Measurements from ENCODE around the gene KRT15. TPM values are rescaled to one million over a fixed set of nuclear protein-coding genes. Genes with fewer than 3 reads are reported as not detected.

Gene KRT15
- total RNA-seq, 1 donor from 2014 or later = 0.79 TPM

DNA sequence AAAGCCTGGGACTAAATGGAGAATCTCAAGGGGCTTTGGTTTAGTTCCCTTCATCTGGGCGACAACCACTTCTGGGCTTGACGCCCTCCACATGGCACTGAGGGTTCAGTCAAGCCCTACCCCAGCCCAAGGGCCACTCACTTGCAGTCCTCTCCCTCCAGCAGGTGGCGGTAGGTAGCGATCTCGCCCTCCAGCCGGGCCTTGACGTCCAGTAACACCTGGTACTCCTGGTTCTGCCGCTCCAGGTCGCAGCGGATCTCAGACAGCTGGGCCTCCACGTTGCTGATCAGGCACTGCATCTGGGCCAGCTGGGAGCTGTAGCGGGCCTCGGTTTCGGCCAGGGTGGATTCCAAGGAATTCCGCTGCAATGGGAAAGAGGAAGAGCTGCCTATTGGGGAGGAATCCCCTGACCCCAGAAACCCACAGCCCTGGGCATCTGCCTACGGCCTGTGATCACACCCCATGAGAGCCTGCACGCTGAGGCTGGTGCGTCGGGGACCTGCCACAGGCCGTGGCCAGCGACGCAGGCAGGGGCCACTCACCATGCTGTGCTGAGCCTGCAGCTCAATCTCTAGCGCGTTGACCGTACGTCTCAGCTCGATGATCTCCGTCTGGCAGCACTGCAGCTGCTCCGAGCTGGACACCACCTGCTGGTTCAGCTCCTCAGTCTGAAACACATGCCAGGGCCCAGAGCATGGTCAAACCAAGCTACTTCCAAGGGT, 31.7 kb downstream of the KRT15 start:
- no peak overlapping the region for H3K4me3 Mint-ChIP-seq (ENCODE audit: unreplicated experiment)
- Histone ChIP-seq H4K20me1 (ENCODE audit: insufficient read depth, low read length) (no peaks in the 10 kb centered on the region), H3K27ac (ENCODE audit: low read depth, low read length) (no peak overlapping the region), H3K4me1 (ENCODE audit: insufficient read depth, low read length) (no peaks in the 10 kb centered on the region), H3K36me3 (ENCODE audit: insufficient read depth, low read length) (no peaks in the 10 kb centered on the region), H3K4me2 (ENCODE audit: low read length) (no peak overlapping the region), H3K9me3 (ENCODE audit: insufficient read depth, low read depth, low read length) (no peaks in the 10 kb centered on the region), H3K9ac (ENCODE audit: low read length) (no peak overlapping the region), H3K79me2 (ENCODE audit: insufficient read depth, low read length) (no peaks in the 10 kb centered on the region), H3K27me3 (ENCODE audit: insufficient read depth, low read length) (peaks cover 3% of the 10 kb centered on the region), H2AFZ (ENCODE audit: low read depth, low read length) (no peak overlapping the region), H3K4me3 (ENCODE audit: insufficient read depth, low read depth, low read length) (no peak overlapping the region)
- H3K27me3 Mint-ChIP-seq (ENCODE audit: low read depth, unreplicated experiment) = peaks cover 62% of the 10 kb centered on the region
- DNase-seq (ENCODE audit: low read depth) (no peak), FAIRE-seq (no peak)
- no peak for TF ChIP-seq EZH2 (IDR thresholded peaks at IDR 0.05; ENCODE audit: insufficient read depth, low read length)
- TF ChIP-seq, protein P1, sequence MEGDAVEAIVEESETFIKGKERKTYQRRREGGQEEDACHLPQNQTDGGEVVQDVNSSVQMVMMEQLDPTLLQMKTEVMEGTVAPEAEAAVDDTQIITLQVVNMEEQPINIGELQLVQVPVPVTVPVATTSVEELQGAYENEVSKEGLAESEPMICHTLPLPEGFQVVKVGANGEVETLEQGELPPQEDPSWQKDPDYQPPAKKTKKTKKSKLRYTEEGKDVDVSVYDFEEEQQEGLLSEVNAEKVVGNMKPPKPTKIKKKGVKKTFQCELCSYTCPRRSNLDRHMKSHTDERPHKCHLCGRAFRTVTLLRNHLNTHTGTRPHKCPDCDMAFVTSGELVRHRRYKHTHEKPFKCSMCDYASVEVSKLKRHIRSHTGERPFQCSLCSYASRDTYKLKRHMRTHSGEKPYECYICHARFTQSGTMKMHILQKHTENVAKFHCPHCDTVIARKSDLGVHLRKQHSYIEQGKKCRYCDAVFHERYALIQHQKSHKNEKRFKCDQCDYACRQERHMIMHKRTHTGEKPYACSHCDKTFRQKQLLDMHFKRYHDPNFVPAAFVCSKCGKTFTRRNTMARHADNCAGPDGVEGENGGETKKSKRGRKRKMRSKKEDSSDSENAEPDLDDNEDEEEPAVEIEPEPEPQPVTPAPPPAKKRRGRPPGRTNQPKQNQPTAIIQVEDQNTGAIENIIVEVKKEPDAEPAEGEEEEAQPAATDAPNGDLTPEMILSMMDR (IDR thresholded peaks at IDR 0.05; ENCODE audit: insufficient read depth, low read depth, low read length) = peak; percentile 9
- H3K36me3 Mint-ChIP-seq (ENCODE audit: low read depth, unreplicated experiment) = peaks cover 2% of the 10 kb centered on the region
- H3K9me3 Mint-ChIP-seq (ENCODE audit: unreplicated experiment) = no peaks in the 10 kb centered on the region
- H3K27ac Mint-ChIP-seq (ENCODE audit: unreplicated experiment) = no peak overlapping the region
- no peaks in the 10 kb centered on the region for H3K4me1 Mint-ChIP-seq (ENCODE audit: low read depth, unreplicated experiment)

- Histone ChIP-seq H3K4me3 (ENCODE audit: insufficient read depth, low read depth, low read length) (no peak overlapping the region), H3K4me2 (ENCODE audit: low read length) (no peak overlapping the region), H3K4me1 (ENCODE audit: insufficient read depth, low read length) (no peaks in the 10 kb centered on the region), H2AFZ (ENCODE audit: low read depth, low read length) (no peak overlapping the region), H3K27ac (ENCODE audit: low read depth, low read length) (no peak overlapping the region), H3K79me2 (ENCODE audit: insufficient read depth, low read length) (no peaks in the 10 kb centered on the region), H3K27me3 (ENCODE audit: insufficient read depth, low read length) (peaks cover 3% of the 10 kb centered on the region), H4K20me1 (ENCODE audit: insufficient read depth, low read length) (no peaks in the 10 kb centered on the region), H3K36me3 (ENCODE audit: insufficient read depth, low read length) (no peaks in the 10 kb centered on the region), H3K9ac (ENCODE audit: low read length) (no peak overlapping the region), H3K9me3 (ENCODE audit: insufficient read depth, low read depth, low read length) (no peaks in the 10 kb centered on the region)
- Mint-ChIP-seq H3K36me3 (ENCODE audit: low read depth, unreplicated experiment) (peaks cover 2% of the 10 kb centered on the region), H3K27ac (ENCODE audit: unreplicated experiment) (no peak overlapping the region), H3K4me1 (ENCODE audit: low read depth, unreplicated experiment) (no peaks in the 10 kb centered on the region), H3K9me3 (ENCODE audit: unreplicated experiment) (no peaks in the 10 kb centered on the region), H3K4me3 (ENCODE audit: unreplicated experiment) (no peak overlapping the region), H3K27me3 (ENCODE audit: low read depth, unreplicated experiment) (peaks cover 64% of the 10 kb centered on the region)
- DNase-seq (ENCODE audit: low read depth) (no peak), FAIRE-seq (no peak)
- no peak for TF ChIP-seq EZH2 (IDR thresholded peaks at IDR 0.05; ENCODE audit: insufficient read depth, low read length)
- TF ChIP-seq, protein P1 (IDR thresholded peaks at IDR 0.05; ENCODE audit: insufficient read depth, low read depth, low read length) = no peak
Measured at GRCh38 chr17:41486316-41486715, 32.4 kb downstream of the KRT15 start.

Data from astrocyte (in vitro differentiated cells and primary cell).